Lung (tissue), 12 donors: Measurements from ENCODE around the gene IL34. TPM values are rescaled to one million over a fixed set of nuclear protein-coding genes. Genes with fewer than 3 reads are reported as not detected.

Experiments used
- ATAC-seq: fragments of 200-7000 bp; cut with Tn5 transposase; one replicate; pipeline ENCODE4 v1.9.1; 2020; ENCODE audit warnings: moderate number of reproducible peaks; ENCODE audit not compliant: insufficient read depth, low FRiP score
- DNase-seq, 3 donors: peaks; one replicate each; pipeline ENCODE4 v3.0.0-alpha.2; 2013 to 2017
- H3K27ac ChIP-seq, 2 donors: one replicate each; pipeline ENCODE4 v1.5.1; 2013; ENCODE audit warnings: mild to moderate bottlenecking in 2 of 2, moderate library complexity in 2 of 2, control low read depth in 1 of 2, inconsistent platforms in 1 of 2, low read depth in 1 of 2, low read length in 1 of 2
- H3K27me3 ChIP-seq, 3 donors: one replicate each; pipeline ENCODE4 v1.5.1; 2013; ENCODE audit warnings: low read length in 2 of 3; ENCODE audit not compliant: control insufficient read depth in 3 of 3, insufficient read depth in 3 of 3
- H3K36me3 ChIP-seq, 4 donors: one replicate each; pipeline ENCODE4 v1.5.1; 2013; ENCODE audit warnings: low read length in 4 of 4, mild to moderate bottlenecking in 1 of 4, moderate library complexity in 1 of 4; ENCODE audit not compliant: control insufficient read depth in 4 of 4, insufficient read depth in 4 of 4
- H3K4me1 ChIP-seq, 5 donors: one replicate each; pipeline ENCODE4 v1.5.1; 2013; ENCODE audit warnings: low read length in 5 of 5, mild to moderate bottlenecking in 2 of 5, moderate library complexity in 1 of 5; ENCODE audit not compliant: control insufficient read depth in 5 of 5, insufficient read depth in 5 of 5
- H3K4me3 ChIP-seq: one replicate; pipeline ENCODE4 v1.5.1; 2013; ENCODE audit warnings: mild to moderate bottlenecking, control low read depth, moderate library complexity
- H3K9ac ChIP-seq, 2 donors: one replicate each; pipeline ENCODE4 v1.5.1; 2013; ENCODE audit warnings: low read length in 2 of 2, control low read depth in 1 of 2; ENCODE audit not compliant: insufficient read depth in 1 of 2
- H3K9me3 ChIP-seq, 4 donors: one replicate each; pipeline ENCODE4 v1.5.1; 2013; ENCODE audit warnings: low read length in 3 of 4, mild to moderate bottlenecking in 1 of 4, moderate library complexity in 1 of 4; ENCODE audit not compliant: control insufficient read depth in 4 of 4, insufficient read depth in 3 of 4
- WGBS, 2 donors: extraction: QIAGEN DNeasy Blood & Tissue Kit; methylation state at CpG; one replicate each; pipeline ENCODE4 v1.1.7; 2013; 5-methylcytosine and 5-hydroxymethylcytosine counted together
- polyA plus RNA-seq, 2 donors: library from polyadenylated mRNA; stranded (reverse); fragments of 200-250 nt; gene quantifications; one replicate each; pipeline ENCODE4 v1.2.1, GENCODE V29; 2013
- total RNA-seq, 2 donors: library from RNA; depleted of rRNA in 1 of 2; stranded (reverse); fragments of >200 nt in 1 of 2; gene quantifications; one replicate each; pipeline ENCODE4 v1.2.1, GENCODE V29; 2014 to 2021
- TF ChIP-seq, protein P1 (sequence below): IDR thresholded peaks from 2 replicates; pipeline ENCODE4 v1.5.1; 2012; ENCODE audit warnings: mild to moderate bottlenecking; ENCODE audit errors: control extremely low read depth, extremely low read depth
- donor health status: control.
- donor health status: control.
- donor health status: Bipolar disorder and iron deficiency.
- donor health status: healthy.
- donor health status: DM: yes; HTN: yes; CAD: no.

IL34 gene
- total and polyA plus RNA-seq, 4 donors = 1.5 to 13.0 (median 7.1) TPM

DNA sequence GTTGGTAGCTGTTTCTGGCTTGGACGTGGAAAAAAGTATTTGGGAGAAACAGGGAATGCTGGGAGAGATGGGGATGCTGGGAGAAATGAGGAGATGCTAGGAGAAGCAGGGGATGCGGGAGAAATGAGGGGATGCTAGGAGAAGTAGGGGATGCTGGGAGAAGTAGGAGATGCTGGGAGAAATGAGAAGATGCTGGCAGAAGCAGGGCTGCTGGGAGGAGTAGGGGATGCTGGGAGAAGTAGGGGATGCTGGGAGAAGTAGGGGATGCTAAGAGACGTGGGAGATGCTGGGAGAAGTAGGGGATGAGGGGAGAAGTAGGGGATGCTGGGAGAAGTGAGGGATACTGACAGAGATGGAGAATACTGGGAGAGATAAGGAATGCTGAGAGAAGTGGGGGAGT, 45.6 kb upstream of the IL34 start:
- Histone ChIP-seq H3K4me1 (no peaks in the 10 kb centered on the region), H3K27ac (no peak overlapping the region), H3K4me3 (no peak overlapping the region), H3K9ac (no peak overlapping the region), H3K9me3 (peaks cover 0 to 2% (median 0%) of the 10 kb centered on the region in 4 donors), H3K36me3 (no peaks in the 10 kb centered on the region), H3K27me3 (no peaks in the 10 kb centered on the region)
- ATAC-seq (no peak), DNase-seq (no peak)
- 81 to 87% methylated on average over 3 of the region's 3 CpGs for WGBS, 2 donors
- TF ChIP-seq, protein P1, sequence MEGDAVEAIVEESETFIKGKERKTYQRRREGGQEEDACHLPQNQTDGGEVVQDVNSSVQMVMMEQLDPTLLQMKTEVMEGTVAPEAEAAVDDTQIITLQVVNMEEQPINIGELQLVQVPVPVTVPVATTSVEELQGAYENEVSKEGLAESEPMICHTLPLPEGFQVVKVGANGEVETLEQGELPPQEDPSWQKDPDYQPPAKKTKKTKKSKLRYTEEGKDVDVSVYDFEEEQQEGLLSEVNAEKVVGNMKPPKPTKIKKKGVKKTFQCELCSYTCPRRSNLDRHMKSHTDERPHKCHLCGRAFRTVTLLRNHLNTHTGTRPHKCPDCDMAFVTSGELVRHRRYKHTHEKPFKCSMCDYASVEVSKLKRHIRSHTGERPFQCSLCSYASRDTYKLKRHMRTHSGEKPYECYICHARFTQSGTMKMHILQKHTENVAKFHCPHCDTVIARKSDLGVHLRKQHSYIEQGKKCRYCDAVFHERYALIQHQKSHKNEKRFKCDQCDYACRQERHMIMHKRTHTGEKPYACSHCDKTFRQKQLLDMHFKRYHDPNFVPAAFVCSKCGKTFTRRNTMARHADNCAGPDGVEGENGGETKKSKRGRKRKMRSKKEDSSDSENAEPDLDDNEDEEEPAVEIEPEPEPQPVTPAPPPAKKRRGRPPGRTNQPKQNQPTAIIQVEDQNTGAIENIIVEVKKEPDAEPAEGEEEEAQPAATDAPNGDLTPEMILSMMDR = no peak

- H3K27ac ChIP-seq = no peak overlapping the region
- no peaks in the 10 kb centered on the region for H3K4me1 ChIP-seq
- DNase-seq (no peak), ATAC-seq (no peak)
- no peak overlapping the region for H3K4me3 ChIP-seq
- TF ChIP-seq, protein P1 = no peak
- no peaks in the 10 kb centered on the region for H3K36me3 ChIP-seq
- H3K9me3 ChIP-seq = peaks cover 0 to 2% (median 0%) of the 10 kb centered on the region in 4 donors
- no peaks in the 10 kb centered on the region for H3K27me3 ChIP-seq
- WGBS, 2 donors = 81 to 84% methylated on average over 8 of the region's 8 CpGs
- no peak overlapping the region for H3K9ac ChIP-seq
These were observed 44.5 kb upstream of the IL34 start for GRCh38 chr16:70601576-70602575.

- TF ChIP-seq, protein P1 = no peak
- no peak overlapping the region for H3K4me3 ChIP-seq
- H3K27ac ChIP-seq = no peak overlapping the region
- no peaks in the 10 kb centered on the region for H3K4me1 ChIP-seq
- no peaks in the 10 kb centered on the region for H3K36me3 ChIP-seq
- WGBS, 2 donors = 75 to 81% methylated on average over 8 of the region's 8 CpGs
- no peak overlapping the region for H3K9ac ChIP-seq
- ATAC-seq = no peak
- peaks cover 0 to 2% (median 0%) of the 10 kb centered on the region in 4 donors for H3K9me3 ChIP-seq
- no peak for DNase-seq
- no peaks in the 10 kb centered on the region for H3K27me3 ChIP-seq
These were observed 43.5 kb upstream of the IL34 start for GRCh38 chr16:70602831-70603230.
